DMS114 treated with DMSO at 0.1 percent for 48 hours (cell line): ENCODE measurements around the gene FBRSL1.
"Not testable (repeated sequence)": the region's sequence is repeated elsewhere in the genome, so short reads cannot be mapped to it uniquely, and the experiment has no call there.

Source experiments
- DNase-seq: peaks from one replicate; lab custom pipeline; 2025; ENCODE audit not compliant: unreplicated experiment; lab: John Stamatoyannopoulos, UW

The FBRSL1 gene

DNA sequence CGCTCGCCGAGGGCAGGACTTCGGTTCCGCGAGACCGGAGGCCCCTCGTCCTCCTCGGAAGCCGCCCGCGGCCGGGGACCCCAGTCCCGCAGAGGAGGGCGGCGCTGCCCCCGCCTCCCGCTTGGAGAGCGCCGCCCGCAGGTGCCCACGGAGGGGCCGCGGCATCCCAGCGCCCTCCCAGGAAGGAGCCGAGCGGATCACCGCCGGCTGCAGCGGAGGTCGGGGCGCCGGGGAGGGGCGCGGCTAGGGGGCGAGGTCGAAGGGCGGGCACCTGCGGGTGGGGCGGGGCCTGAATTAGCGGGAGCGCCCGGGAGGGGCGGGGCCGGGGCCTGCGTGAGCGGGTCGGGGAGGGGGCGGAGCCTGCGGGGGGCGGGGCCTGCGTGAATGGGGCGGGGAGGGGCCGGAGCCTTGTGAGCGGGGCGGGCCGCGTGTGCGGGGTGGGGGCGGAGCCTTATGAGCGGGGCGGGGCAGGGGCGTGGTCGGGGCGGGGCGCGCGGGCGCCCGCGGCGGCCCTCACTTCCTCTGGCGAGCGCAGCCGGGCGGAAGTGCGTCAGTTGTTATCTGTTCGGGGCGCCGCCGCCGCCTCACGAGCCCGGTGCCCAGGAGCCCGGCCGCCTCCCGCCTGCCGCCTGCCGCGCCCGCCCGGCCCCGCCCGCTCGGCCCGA lies at the start of gene FBRSL1:
Gene FBRSL1 (plus strand): TSS at position 550 of the 665 bp plus-strand sequence.
- DNase-seq = peak; percentile 71

GRCh38 chr12:132440420-132440819 lies 49.5 kb upstream of the FBRSL1 start:
- DNase-seq = not testable (repeated sequence)

GRCh38 chr12:132441871-132442863 lies 47.8 kb upstream of the FBRSL1 start:
- DNase-seq = no peak

DNA sequence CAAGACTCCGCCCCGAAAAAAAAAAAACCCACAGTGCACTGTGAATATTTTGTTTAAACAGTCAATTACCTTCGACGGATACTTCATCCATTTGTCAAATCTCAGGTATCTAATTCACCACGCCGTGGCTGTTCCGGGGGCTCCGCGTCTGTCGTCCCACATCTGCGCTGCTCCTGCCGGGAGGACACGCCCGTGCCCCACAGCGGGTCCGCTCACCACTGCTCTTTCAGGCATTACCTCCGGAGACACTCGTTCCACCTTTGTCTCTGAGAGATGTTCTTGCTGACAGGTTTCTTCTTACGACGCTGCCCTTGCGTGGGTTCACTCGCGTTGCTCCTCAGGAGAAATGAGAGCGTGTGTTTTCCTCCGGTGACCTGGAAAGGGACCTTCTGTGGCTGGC lies 46.9 kb upstream of the FBRSL1 start:
- no peak for DNase-seq

DNA sequence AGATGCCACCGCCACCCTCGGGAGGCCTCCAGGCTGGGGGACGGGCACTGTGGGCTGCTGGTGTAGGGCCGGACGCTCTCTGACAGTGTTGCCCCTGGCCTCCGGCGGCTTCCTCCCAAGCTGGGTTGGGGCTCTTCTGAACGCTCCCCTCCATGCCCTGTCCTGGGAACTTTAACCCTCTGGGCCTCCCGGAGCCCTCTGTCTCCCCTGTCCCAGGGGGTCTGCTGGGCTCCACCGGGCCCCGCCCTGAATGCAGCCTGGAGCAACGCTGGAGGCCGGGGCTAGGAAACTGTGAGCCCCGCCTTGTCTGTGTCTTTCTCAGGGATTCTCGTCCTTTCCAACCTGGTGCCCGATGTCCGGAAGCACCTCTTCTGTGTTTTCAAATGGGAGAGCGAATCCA lies 45.7 kb upstream of the FBRSL1 start:
- DNase-seq = no peak

GRCh38 chr12:132444957-132445883 lies 44.7 kb upstream of the FBRSL1 start:
- DNase-seq = no peak

- DNase-seq = peak; percentile 77
These were observed 43.9 kb upstream of the FBRSL1 start for GRCh38 chr12:132445884-132446632.

- no peak for DNase-seq
These were observed 43.2 kb upstream of the FBRSL1 start for GRCh38 chr12:132446633-132447326.

DNA sequence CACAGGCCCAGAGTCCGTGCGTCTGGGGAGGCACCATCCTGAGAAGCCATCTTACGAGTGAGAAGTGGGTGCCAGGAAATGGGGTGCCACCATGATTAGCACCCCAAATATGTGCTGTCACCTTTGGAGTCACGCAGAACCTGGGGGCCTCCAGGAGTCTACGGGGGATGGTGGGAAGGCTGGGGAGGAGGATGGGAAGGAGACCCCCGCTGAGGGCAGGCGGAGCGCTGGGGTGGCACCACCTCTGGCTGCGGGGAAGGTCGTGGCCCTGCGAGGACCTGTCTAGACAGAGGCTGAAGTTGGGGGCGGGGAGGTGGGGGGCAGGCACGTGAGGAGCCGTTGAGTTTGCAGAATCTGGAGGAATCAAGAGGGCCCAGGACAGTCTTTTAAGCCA lies 42.6 kb upstream of the FBRSL1 start:
- DNase-seq = no peak

DNA sequence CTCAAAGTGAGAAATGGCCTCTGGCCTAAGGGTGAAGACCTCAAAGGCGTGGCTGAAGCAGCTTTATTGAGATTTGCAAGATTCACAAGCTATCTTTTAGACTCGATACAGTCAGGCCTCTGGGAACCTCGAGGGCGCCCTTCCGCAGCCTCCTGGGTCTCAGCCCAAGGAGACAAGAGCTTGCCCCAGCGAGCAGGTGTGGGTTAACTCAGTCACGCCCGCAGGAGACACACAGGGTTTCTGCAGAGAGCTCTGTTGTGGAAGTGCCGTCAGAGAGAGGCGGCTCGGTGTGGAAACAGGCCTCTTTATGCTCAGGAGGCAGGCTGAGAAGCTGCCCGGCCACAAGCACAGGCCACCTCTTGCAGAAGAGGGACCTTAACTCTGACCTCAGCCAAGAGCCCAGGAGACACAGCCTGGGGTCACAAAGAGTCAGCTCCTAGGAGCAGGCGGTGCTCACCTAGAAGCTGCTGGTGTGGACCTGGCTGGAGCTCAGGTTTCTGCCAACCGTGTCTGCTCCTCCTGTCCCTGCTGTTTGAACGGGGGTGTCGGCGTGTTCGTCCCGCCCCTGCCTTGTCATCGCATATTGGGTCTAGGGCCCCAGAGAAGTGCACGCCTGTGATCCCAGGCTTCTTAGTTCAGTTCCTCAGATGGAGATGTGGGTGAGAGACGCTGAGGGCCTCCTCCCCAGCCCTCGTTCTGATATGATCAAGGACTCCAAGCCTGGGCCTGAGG lies 42.1 kb upstream of the FBRSL1 start:
- DNase-seq = no peak

DNA sequence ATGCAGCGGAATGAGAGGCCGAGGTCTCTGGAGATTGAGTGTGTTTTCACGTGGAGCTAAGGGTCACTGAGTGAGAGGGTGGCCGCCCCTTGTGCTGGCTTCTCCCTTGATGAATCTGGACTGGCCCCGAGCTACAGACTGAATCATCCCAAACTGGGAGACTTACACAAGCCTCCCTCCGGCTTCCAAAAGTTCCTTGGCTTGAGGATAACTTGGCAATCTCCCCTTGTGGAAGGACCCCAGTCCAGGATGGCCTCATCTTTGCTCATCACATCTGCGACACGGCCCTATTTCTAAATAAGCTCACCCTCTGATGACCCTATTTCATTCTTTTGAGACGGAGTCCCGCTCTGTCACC lies 41.5 kb upstream of the FBRSL1 start:
- no peak for DNase-seq

GRCh38 chr12:132449565-132450417 lies 40.2 kb upstream of the FBRSL1 start:
- DNase-seq = no peak

DNA sequence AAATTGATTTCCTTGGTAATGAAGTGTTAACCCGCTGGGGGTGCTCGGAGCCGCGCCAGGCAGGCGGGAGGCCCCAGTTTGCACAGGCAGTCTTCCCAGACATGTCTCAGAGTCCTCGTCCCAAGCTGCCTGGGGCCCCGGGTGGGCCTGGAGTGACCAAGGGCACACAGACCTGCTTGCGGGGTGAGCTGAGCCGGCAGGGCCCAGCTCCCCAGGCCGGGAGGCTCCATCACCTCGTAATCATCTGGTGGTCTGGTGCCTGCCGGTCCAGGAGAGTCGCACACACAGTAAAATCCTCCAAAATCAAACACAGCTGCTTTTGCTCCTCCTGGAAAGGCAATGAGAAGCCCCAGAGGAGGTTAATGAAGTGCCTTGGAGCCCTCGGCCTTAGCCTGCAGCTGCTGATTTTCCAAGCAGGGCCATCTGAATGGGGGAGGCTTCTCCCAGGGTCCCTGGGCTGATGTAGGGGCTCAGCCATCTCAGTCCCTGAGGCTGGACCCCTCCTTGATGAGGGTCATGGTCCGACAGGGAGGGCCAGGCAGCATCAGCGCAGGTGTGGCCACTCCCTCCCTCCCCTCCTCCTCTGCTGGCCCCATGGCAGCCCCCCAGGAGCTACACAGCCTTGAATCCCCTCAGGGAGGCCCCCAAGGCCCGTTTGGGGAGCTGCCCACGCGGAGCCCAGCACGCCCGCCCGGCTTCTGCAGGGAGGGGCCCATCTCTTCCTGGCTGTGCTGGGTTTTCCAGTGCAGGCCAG lies 39.4 kb upstream of the FBRSL1 start:
- DNase-seq = no peak

- no peak for DNase-seq
These were observed 38.6 kb upstream of the FBRSL1 start for GRCh38 chr12:132451172-132451835.

DNA sequence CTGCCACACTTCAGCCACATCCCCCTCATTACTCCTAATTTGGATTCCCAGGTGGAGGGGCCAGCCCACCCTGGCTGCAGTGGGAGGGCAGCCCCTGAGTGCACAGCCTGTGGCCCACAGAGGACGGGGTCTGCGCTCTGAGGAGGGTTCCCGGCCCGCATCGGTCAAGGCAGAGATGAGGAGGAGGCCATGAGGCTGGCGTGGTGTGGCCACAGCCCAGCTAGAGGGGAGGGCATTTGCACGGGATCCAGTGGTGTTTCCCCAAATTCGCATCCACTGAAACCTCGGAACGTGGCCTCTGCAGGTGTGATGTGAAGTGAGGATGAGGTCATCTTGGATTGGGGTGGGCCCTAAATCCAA lies 38.1 kb upstream of the FBRSL1 start:
- DNase-seq = no peak

DNA sequence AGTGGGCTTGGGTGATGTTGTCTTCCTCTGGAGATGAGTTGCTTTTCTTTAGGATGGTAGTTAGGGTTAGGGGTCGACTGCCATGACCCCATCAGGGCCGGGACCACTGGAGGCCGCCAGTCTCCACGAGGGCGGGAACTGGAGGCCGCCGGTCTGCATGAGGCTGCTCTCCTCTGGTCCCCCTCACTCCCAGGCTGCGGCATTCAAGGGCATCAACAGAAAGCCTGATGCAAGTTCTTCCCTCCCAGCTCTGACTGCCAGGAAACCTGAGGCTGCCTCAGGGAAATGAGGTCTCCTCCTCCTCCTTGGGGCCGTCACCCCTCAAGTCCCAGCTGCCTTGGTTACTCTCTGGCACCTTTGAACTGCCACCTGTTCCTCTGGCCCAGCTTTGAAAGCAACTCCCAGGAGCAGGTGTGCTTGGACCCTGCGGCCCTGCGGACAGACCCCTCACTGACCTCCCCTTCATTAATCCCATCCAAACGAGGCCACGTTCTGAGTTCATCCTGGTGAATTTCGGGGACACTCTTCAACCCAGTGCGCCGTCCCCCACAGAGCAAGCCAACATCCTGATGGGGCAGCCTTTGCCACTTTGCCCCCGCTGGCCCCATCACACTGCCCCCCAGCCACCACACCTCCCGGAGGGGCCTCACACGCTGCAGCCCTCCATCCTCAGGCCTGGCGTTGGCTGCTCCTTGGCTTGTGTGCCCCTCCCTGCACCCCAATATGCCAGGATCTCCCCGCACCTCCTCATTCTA lies 37.2 kb upstream of the FBRSL1 start:
- DNase-seq = no peak
